Neuron (in vitro differentiated cells): ENCODE measurements around the gene SPATA20.

Experiments
- H2AFZ ChIP-seq: one replicate; pipeline ENCODE4 v1.6.1; 2013; ENCODE audit warnings: low read depth, mild to moderate bottlenecking, inconsistent platforms, low read length, moderate library complexity
- H3K27me3 ChIP-seq: one replicate; pipeline ENCODE4 v1.6.1; 2013; ENCODE audit warnings: low read length; ENCODE audit not compliant: insufficient read depth
- H3K36me3 ChIP-seq: one replicate; pipeline ENCODE4 v1.6.1; 2013; ENCODE audit warnings: low read length; ENCODE audit not compliant: insufficient read depth
- H3K4me1 ChIP-seq: one replicate; pipeline ENCODE4 v1.6.1; 2013; ENCODE audit warnings: low read length; ENCODE audit not compliant: insufficient read depth
- H3K4me3 ChIP-seq: 2 replicates; pipeline ENCODE4 v1.5.1; 2013; ENCODE audit warnings: mild to moderate bottlenecking, low read length, moderate library complexity
- H3K9me3 ChIP-seq: one replicate; pipeline ENCODE4 v1.6.1; 2013; ENCODE audit warnings: low read length

SPATA20 gene

DNA sequence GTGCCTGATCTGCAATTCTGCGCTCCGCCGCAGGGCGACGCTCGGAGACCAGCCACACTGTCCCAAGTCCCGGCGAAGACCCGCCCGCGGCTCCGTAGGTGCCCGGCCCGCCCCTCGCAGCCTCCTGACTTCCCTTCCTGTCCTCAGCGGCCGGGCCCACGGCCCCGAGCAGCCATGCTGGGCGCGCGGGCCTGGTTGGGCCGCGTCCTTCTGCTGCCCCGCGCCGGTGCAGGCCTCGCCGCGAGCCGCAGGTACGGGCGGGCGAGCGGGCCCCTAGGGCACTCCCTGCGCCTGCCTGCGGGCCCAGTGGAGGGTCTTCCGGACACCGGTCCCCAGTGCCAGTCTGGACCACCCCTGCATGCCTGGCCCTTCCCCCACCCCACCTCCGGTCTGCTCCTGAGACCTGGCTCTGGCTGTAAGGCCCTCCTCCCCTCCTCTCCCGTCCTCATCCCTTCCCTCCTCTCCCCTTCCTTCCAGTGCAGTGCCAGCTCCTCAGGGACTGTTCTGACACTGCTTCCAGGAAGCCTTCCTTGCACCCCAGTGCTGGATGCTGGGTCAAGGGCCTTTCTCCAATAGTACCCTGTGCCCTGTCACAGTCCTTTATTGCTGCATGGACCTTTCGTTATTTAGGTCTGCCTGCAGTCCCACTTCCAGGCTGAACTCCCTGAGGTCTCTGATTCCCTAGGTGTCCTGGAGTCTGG lies at the start of gene SPATA20:
Gene SPATA20 (plus strand): TSS at position 140 of the 701 bp plus-strand sequence. CDS start 35 bp downstream, at position 175.
- no peaks in the 10 kb centered on the region for H3K9me3 ChIP-seq
- H2AFZ ChIP-seq: peak within 1 kb of the TSS; percentile 58
- peak within 1 kb of the TSS; percentile 53 for H3K4me3 ChIP-seq
- H3K36me3 ChIP-seq: no peaks in the 10 kb centered on the region
- H3K27me3 ChIP-seq: no peaks in the 10 kb centered on the region
- peaks cover 14% of the 10 kb centered on the region for H3K4me1 ChIP-seq

DNA sequence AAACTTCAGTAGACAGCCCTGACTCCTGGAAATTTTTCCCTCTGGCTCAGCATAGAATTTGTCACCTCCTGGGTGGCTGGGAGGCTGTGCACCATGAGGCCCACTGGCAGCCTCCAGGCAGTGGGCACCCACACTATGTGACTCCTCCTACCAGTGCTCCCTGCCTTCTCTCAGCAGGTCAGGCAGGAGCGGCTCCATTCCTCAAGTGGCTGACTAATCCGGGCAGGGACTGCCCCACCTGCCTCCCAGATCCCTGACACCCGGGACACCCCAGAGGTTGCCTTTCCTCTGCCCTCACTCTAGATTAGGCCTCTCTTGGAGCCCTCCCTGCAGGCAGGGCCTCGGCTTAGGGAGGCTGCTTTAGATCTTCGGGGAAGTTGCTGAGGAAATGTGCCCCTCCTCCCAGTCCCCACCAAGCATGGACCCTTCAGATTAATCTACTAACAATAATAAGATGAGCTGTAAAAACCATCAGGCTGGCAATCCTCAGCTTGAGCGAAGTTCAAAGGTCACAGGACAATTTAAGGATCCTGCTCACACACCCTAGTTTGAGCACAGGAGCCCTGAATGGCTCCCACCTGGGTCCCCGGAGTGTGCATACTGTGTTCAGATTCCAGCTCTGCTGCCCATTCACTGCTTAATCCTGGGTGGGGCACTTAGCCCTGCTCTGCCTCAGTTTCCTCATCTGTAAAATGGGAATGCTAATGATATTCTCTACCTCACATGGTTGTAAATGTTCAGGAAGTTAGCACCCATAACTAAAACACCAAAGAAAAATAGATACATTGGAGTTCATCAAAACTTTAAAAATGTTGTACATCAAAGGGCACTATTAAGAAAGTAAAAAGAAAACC lies 48.7 kb upstream of the SPATA20 start:
- Histone ChIP-seq H3K36me3 (no peaks in the 10 kb centered on the region), H3K27me3 (peaks cover 4% of the 10 kb centered on the region), H3K9me3 (no peaks in the 10 kb centered on the region), H3K4me3 (no peak overlapping the region), H3K4me1 (no peaks in the 10 kb centered on the region), H2AFZ (no peak overlapping the region)

DNA sequence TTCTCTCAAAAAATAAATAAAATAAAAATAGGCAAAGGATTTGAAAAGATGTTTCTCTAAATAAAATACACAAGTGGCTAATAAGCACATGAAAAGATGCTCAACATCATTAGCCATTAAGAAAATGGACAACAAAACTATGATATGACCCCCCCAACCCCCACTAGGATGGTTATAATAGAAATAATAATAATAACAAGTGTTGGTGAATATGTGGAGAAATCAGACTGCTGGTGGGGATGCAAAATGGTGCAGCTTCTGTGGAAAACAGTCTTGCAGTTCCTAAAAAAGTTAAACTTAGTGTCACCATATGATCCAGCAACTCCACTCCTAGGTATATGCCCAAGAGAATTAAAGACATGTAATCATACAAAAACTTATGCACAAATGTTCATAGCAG lies 47.7 kb upstream of the SPATA20 start:
- Histone ChIP-seq H3K27me3 (peaks cover 4% of the 10 kb centered on the region), H3K36me3 (no peaks in the 10 kb centered on the region), H3K9me3 (no peaks in the 10 kb centered on the region), H3K4me3 (no peak overlapping the region), H2AFZ (no peak overlapping the region), H3K4me1 (no peaks in the 10 kb centered on the region)

DNA sequence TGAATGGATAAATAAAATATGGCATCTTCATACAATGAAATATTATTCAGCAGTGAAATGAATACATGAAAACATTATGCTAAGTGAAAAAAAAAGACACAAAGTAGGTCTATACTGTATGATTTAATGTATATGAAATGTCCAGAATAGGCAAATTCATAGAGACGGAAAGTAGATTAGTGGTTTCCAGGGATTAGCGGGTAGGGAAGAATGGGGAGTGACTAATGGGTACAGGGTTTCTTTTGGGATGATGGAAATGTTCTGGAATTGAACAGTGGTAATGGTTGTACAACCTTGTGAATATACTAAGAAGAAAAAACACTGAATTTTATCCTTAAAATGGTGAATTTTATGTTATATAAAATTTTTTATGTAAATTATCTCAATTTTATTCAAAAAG lies 47.3 kb upstream of the SPATA20 start:
- no peaks in the 10 kb centered on the region for H3K9me3 ChIP-seq
- H2AFZ ChIP-seq: no peak overlapping the region
- no peaks in the 10 kb centered on the region for H3K36me3 ChIP-seq
- H3K27me3 ChIP-seq: peaks cover 4% of the 10 kb centered on the region
- no peak overlapping the region for H3K4me3 ChIP-seq
- H3K4me1 ChIP-seq: no peaks in the 10 kb centered on the region

DNA sequence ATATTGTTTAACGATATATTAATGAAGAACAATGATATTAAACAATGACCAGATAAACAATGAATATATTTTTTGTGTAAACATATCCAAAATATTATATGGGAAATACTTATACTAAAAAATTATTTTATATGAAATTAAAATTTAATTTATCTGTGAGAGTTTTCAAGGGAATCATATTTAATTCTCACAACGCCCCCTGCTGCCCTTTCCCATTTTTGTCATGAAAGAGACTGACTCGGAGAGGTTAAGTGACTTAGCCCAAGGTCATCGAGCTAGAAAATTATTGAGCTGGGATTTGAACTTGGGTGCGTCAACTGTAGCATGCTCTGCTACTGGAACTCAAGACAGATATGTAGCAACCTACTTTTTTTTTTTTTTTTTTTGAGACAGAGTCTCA lies 45.9 kb upstream of the SPATA20 start:
- Histone ChIP-seq H3K4me1 (no peaks in the 10 kb centered on the region), H2AFZ (no peak overlapping the region), H3K9me3 (no peaks in the 10 kb centered on the region), H3K27me3 (peaks cover 12% of the 10 kb centered on the region), H3K4me3 (no peak overlapping the region), H3K36me3 (no peaks in the 10 kb centered on the region)

DNA sequence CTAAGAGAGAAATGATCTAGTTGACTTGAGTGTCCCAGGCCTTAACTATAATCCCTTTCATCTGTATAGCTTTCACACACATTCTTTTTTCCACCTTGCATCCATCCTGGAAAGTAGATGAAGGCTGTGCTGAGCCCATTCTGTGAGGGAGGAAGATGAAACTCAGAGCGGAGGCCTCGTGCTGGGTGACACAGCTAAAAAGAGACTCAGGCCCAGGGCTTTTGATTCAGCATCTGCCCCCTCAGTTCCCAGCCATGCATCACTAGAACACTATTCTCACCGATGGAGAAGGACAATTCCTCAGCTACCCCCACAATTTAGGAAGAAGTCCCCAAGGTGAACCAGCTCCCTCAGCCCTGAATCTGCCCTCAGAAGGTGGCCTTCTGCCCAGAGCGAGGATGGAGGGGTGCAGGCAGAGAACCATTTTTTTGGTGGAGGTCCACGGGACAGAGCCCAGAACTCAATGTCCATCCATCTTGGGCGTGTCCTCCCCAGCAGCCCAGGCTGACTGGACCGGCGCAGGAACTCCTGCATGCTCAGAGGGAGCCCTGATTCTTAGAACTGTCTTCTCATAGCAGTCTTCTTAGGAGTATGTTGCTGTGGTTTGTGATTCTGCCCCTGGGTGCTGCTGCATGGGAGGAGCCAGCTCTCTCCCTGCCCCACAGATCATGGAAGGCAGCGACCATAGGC lies 44.5 kb upstream of the SPATA20 start:
- no peak overlapping the region for H2AFZ ChIP-seq
- H3K4me1 ChIP-seq: no peaks in the 10 kb centered on the region
- no peaks in the 10 kb centered on the region for H3K9me3 ChIP-seq

DNA sequence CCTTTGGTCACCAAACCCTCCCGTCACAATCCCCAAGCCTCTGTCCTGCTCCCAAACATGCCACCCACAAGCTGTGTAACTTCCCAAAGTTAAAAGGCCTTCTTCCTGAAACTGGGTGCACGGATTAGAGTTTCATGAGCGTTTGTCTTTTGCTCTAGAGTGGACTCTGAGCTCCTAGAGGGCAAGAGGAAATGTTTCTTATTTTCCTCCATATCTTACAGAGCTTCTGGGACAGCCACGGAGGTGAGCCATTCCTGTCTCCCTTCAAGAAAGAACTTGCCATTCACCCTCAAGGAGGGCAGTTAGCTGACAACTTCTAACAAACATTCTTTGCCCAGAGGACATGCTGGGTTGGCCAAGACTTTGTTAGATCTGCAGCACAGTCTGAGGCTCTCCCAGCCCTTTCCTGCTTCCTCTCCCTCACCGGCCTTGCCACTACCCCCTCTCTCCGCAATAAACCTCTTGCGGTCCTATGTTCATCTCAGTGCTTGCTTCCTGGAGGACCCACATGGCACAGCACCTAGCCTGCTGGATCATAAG lies 41.3 kb upstream of the SPATA20 start:
- Histone ChIP-seq H3K27me3 (peaks cover 22% of the 10 kb centered on the region), H3K9me3 (no peaks in the 10 kb centered on the region), H3K36me3 (no peaks in the 10 kb centered on the region), H2AFZ (no peak overlapping the region), H3K4me3 (no peak overlapping the region), H3K4me1 (peaks cover 1% of the 10 kb centered on the region)

More for the DNA sequence above, 44.5 kb upstream of the SPATA20 start:
- peaks cover 14% of the 10 kb centered on the region for H3K27me3 ChIP-seq
- no peak overlapping the region for H3K4me3 ChIP-seq
- no peaks in the 10 kb centered on the region for H3K36me3 ChIP-seq

DNA sequence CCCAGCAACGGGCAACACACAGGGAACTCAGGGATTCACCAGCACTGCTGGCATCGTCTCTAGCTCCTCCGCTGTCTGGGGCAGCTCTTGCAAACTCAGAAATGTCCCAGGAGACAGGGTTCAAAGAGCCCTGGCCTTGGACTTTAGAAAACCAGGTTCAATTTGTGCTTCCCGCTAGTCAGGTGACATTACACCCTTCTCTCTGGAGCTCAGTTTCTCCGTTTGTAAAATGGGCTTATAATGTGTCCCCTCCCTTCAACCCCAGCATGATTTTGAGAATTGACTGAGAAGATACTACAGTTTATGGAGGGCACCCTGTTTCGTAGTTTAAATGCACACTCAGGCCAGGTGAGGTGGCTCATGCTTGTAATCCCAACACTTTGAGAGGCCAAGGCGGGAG lies 40.7 kb upstream of the SPATA20 start:
- Histone ChIP-seq H2AFZ (no peak overlapping the region), H3K4me3 (no peak overlapping the region), H3K4me1 (peaks cover 8% of the 10 kb centered on the region), H3K27me3 (peaks cover 22% of the 10 kb centered on the region), H3K9me3 (no peaks in the 10 kb centered on the region), H3K36me3 (no peaks in the 10 kb centered on the region)

DNA sequence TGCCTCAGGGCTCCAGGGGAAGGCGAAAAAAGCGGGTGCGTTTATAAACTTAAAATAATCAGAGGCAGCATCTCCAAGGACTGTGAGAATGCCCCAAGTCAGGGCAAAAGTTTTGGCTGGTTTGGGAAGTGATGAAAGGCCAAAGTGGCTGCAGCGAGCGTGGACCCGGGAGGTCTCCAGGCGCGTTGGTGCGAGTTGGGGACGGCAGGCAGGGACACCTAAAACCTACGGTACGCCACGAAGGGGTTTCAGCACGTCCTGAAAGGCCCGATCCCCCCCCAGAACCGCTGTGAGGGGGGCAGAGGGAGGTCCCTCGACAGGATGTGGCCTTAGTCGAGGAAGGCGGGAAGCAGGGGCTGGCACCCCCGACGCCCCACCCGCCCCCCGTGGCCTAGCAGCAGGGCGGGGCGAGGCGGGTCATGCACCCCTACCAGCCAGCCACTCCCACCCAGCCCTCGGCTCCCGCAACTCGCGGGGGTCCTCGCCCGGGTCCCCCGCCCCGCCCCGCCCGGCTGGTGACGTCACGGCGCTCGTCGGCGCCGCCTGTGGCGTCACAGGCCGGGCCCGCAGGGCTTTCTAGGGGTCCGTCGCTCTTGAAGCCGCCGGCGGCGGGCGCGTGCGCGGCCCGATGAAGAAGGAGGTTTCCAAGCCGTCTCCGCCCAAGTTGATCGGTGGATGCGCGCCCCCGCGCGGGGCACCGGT lies 39.0 kb upstream of the SPATA20 start, which contains the start of gene MYCBPAP:
Gene MYCBPAP (plus strand): TSS at position 569 of the 702 bp plus-strand sequence. CDS start 236 bp downstream, outside the sequence.
- Histone ChIP-seq H2AFZ (no peak within 1 kb of the TSS), H3K4me3 (no peak within 1 kb of the TSS), H3K9me3 (no peaks in the 10 kb centered on the region), H3K4me1 (peaks cover 11% of the 10 kb centered on the region), H3K27me3 (peaks cover 19% of the 10 kb centered on the region), H3K36me3 (no peaks in the 10 kb centered on the region)

DNA sequence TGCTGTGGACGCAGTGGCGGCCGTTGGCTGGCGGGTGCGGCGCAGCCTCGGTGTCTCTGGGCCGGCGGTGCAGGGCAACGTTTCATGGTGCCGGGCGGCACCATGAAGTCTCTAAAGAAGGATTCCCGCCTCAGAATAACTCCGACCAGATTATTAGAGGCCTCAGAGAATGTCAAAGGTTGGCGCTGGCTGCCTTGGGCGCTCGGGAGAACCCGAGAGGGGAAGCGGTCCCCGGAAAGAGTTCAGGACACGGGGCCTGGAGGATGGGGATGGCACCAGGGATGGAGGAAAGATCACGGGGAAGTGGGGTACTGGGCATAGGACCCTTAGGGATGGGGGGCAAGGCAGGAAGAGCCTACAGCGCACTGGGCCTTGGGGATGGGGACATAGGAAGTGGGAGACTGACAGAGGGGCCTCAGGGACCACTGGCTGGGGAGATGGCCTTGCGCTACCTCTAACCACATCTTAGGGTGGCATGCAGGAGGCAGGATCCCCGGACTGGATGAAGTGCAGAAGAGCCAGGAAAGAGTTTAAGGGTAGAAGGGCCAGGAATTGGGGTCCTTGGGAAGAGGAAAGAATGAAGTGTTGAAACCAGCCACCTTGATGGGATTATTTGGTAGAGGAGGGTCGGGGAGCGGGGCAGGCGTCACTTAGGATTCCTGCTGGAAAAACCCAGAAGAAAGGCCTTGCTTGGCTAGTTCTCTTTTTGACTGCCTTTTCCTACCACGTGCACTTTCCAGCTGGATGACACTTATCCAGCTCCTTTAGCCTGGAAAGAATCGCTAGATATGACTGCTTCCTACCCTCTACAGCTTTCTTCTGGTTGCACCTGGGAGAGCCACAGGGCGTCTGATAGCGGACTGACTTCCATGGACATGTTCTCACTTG lies 38.2 kb upstream of the SPATA20 start:
- Histone ChIP-seq H3K4me1 (peaks cover 11% of the 10 kb centered on the region), H2AFZ (no peak overlapping the region), H3K9me3 (no peaks in the 10 kb centered on the region), H3K27me3 (peaks cover 19% of the 10 kb centered on the region), H3K36me3 (no peaks in the 10 kb centered on the region), H3K4me3 (no peak overlapping the region)

DNA sequence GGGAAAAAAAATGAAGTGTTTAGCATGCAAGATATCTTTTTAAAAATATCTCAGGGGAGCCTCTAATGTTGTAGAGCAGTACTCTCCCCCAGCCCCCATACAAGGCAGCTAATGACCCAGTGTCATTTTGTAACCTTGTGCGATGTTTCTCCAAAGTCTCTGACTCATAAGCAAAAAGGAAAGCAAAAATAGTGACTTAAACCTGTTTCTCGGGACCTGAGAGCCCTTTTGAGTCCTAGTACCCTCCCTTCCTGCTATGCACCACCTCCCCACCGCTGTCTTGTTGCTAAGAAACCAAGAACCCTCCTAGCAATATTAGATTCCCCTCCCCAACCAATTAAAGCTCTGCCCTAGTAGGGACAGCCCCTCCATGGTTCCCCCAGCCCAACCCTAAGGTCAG lies 35.9 kb upstream of the SPATA20 start:
- Histone ChIP-seq H3K27me3 (peaks cover 10% of the 10 kb centered on the region), H2AFZ (no peak overlapping the region), H3K36me3 (no peaks in the 10 kb centered on the region), H3K4me1 (peaks cover 21% of the 10 kb centered on the region), H3K9me3 (no peaks in the 10 kb centered on the region), H3K4me3 (no peak overlapping the region)

DNA sequence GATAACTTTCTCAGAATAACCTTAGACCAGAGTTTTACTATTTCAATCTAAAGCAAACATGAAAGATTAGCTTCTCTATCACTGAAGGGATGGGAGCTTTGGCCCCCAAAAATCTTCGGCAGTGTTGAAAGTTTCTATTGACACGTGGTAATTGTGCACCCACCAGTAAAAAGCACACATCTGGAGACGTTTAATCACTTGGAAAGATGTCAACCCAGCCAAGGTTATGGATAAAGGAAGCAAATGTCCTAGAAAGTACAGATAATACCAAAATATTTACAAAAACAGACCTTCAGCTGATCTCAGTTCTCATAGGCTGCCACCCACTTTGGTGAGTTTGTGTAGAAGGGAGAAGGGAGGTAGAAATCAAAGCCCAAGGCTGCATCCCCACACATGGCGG lies 33.5 kb upstream of the SPATA20 start:
- Histone ChIP-seq H3K4me1 (peaks cover 21% of the 10 kb centered on the region), H3K4me3 (no peak overlapping the region), H3K9me3 (no peaks in the 10 kb centered on the region), H3K36me3 (no peaks in the 10 kb centered on the region), H3K27me3 (peaks cover 19% of the 10 kb centered on the region), H2AFZ (no peak overlapping the region)
